Common myeloid progenitor, CD34-positive (primary cell): ENCODE data around the gene EPHB3.

Experiments
- CTCF ChIA-PET: fragments of 350-600 bp; sonication (Branson Sonifier 250); formaldehyde crosslinking; loops from one replicate; lab custom pipeline; 2021; ENCODE audit warnings: antibody characterized with exemption; lab: Charles Lee
- POLR2A ChIA-PET: fragments of 350-600 bp; sonication (Branson Sonifier 250); formaldehyde crosslinking; loops from one replicate; lab custom pipeline; 2021; ENCODE audit warnings: antibody characterized with exemption; lab: Charles Lee
- DNase-seq, 3 donors: peaks; one replicate each; pipeline versions ENCODE4 v3.0.0 to v3.0.0-alpha.2; 2013
- H3K27ac ChIP-seq, 2 experiments: 1 replicate in 1 of 2; 2 replicates in 1 of 2; pipeline ENCODE4 v1.7.0; 2013; ENCODE audit warnings: inconsistent platforms in 2 of 2, low read length in 2 of 2, mild to moderate bottlenecking in 2 of 2, low read depth in 1 of 2, moderate library complexity in 1 of 2; ENCODE audit not compliant: severe bottlenecking in 2 of 2, insufficient read depth in 1 of 2, poor library complexity in 1 of 2
- H3K27me3 ChIP-seq, 5 experiments: replicated peaks in 2 of 5; 1 replicate in 3 of 5; 2 replicates in 2 of 5; pipeline versions ENCODE4 v1.6.1 to v1.7.0; 2013; ENCODE audit warnings: low read length in 4 of 5, mild to moderate bottlenecking in 2 of 5, moderate library complexity in 2 of 5, inconsistent platforms in 1 of 5; ENCODE audit not compliant: insufficient read depth in 5 of 5, control insufficient read depth in 4 of 5
- H3K36me3 ChIP-seq, 4 experiments: 1 replicate in 2 of 4; 2 replicates in 2 of 4; pipeline versions ENCODE4 v1.6.1 to v1.7.0; 2013; ENCODE audit warnings: low read length in 3 of 4, control low read depth in 1 of 4, mild to moderate bottlenecking in 1 of 4; ENCODE audit not compliant: control insufficient read depth in 4 of 4, insufficient read depth in 4 of 4
- H3K4me1 ChIP-seq, 4 experiments: 1 replicate in 3 of 4; 2 replicates in 1 of 4; pipeline versions ENCODE4 v1.6.1 to v1.7.1; 2013; ENCODE audit warnings: low read length in 3 of 4, mild to moderate bottlenecking in 3 of 4, control low read depth in 1 of 4, inconsistent platforms in 1 of 4, moderate library complexity in 1 of 4; ENCODE audit not compliant: control insufficient read depth in 4 of 4, insufficient read depth in 4 of 4; ENCODE audit errors: control extremely low read depth in 1 of 4
- H3K4me3 ChIP-seq, 7 experiments: 1 replicate in 4 of 7; 2 replicates in 3 of 7; pipeline versions ENCODE4 v1.5.1 to v1.7.0; 2013; ENCODE audit warnings: mild to moderate bottlenecking in 7 of 7, low read length in 6 of 7, moderate library complexity in 6 of 7, inconsistent platforms in 2 of 7, low read depth in 2 of 7, control low read depth in 1 of 7; ENCODE audit not compliant: insufficient read depth in 4 of 7, control insufficient read depth in 1 of 7; ENCODE audit errors: extremely low read depth in 1 of 7
- H3K9me3 ChIP-seq, 5 experiments: 1 replicate in 4 of 5; 2 replicates in 1 of 5; pipeline versions ENCODE4 v1.6.1 to v1.7.1; 2013; ENCODE audit warnings: low read length in 4 of 5, mild to moderate bottlenecking in 2 of 5, inconsistent platforms in 1 of 5, low read depth in 1 of 5, moderate library complexity in 1 of 5; ENCODE audit not compliant: control insufficient read depth in 4 of 5, insufficient read depth in 2 of 5; ENCODE audit errors: control extremely low read depth in 1 of 5
- WGBS: methylation state at CpG from one replicate; pipeline ENCODE4 v1.1.5; 2013; ENCODE audit not compliant: insufficient coverage; 5-methylcytosine and 5-hydroxymethylcytosine counted together

EPHB3 gene

DNA sequence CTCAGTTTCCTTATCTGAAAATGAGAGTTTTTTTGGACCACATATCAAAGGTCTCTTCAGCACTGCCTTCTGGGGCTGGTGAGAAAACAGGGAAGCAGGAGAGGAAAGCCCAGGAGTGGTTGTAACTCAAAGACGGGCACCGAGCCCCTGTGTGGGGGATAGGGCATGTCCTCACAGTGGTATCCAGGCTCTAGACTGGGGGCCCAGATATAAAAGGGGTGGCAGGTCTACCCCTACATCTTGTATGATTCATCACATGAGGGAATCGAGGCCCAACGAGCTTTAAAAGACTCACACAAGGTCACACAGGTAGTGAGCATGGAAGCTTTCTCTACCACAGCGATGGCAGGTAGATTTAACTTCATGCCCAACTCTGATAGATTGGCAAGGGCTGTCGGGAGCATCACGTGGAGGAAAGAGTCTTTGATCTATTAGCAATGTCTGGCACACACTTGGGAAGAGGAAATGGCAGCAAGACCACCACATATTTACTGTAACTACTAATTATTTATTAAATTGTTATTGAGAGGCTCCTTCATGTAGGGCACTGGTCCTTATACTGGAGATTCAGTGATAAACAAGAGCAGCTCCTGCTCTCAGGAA is 4.1 kb upstream of the EPHB3 start:
- no peaks in the 10 kb centered on the region for H3K9me3 ChIP-seq
- ChIA-PET POLR2A (no interaction called here), CTCF (interaction anchor here (0.6 to 2.2 kb wide), 7 partner anchors 184 to 247 kb away, joined by 3 to 10 read pairs (median 3); no protein-coding TSS in a partner anchor)
- no peaks in the 10 kb centered on the region for H3K36me3 ChIP-seq
- DNase-seq, result no peak
- H3K4me3 ChIP-seq, result no peak overlapping the region
- H3K27ac ChIP-seq, result no peak overlapping the region
- H3K4me1 ChIP-seq, result peaks cover 0 to 17% (median 14%) of the 10 kb centered on the region in 4 experiments
- WGBS, result 97% methylated on average over 3 of the region's 7 CpGs
- H3K27me3 ChIP-seq, result peaks cover 0 to 47% (median 10%) of the 10 kb centered on the region in 5 experiments

DNA sequence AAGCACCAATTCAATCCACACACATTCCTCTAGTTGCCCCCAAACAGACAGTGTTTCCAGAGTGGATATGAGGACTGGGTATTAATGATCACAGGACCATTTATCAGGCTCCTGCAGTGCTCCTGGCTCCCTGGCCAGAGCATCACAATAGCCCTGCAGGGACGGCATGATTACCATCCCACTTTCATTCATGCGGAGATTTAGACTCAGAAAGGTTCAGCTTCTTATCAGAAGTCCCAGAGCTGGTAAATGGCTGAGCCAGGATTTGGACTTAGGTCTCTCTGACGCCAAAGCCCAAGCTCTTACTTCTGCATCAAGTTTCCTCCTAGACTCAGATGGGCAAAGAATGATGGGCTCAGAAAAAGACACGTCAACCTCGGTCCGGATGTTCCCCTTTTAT is 2.9 kb upstream of the EPHB3 start:
- DNase-seq, result no peak
- peaks cover 0 to 17% (median 14%) of the 10 kb centered on the region in 4 experiments for H3K4me1 ChIP-seq
- ChIA-PET POLR2A (no interaction called here), CTCF (interaction anchor here (0.8 to 1.1 kb wide), 3 partner anchors 114 to 233 kb away, joined by 3 read pairs; no protein-coding TSS in a partner anchor)
- no peak overlapping the region for H3K4me3 ChIP-seq
- peaks cover 0 to 59% (median 14%) of the 10 kb centered on the region in 5 experiments for H3K27me3 ChIP-seq
- no peaks in the 10 kb centered on the region for H3K9me3 ChIP-seq
- H3K27ac ChIP-seq, result no peak overlapping the region
- no peaks in the 10 kb centered on the region for H3K36me3 ChIP-seq
- 91% methylated on average over 6 of the region's 6 CpGs for WGBS

DNA sequence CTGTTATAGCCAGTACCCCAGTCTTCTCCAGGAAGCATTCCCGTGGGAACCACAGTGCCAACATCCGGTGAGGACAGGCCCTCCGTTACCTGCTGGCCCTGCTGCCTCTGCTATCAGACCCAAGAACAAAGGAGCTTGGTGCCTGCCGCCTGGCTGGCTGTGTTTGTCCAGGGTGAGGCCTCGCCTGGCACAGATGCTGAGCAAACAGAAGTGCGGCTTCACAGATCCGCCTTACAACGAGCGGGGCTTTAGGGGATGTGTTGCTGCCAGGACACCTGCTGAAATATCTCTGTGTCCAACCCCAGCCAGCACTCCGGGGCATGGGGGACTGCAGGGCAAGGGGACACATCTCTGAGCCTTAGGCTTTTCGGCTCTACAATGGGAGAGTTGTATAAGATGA is 2.2 kb upstream of the EPHB3 start:
- WGBS, result 96% methylated on average over 10 of the region's 11 CpGs
- CTCF ChIA-PET, result interaction anchor here (0.8 to 1.1 kb wide), 2 partner anchors 113 to 188 kb away, joined by 3 read pairs; no protein-coding TSS in a partner anchor
- DNase-seq, result no peak
- Histone ChIP-seq H3K4me3 (no peak overlapping the region), H3K9me3 (no peaks in the 10 kb centered on the region), H3K4me1 (peaks cover 0 to 17% (median 14%) of the 10 kb centered on the region in 4 experiments), H3K27me3 (peaks cover 0 to 65% (median 15%) of the 10 kb centered on the region in 5 experiments), H3K27ac (no peak overlapping the region), H3K36me3 (no peaks in the 10 kb centered on the region)
- POLR2A ChIA-PET, result no interaction called here

DNA sequence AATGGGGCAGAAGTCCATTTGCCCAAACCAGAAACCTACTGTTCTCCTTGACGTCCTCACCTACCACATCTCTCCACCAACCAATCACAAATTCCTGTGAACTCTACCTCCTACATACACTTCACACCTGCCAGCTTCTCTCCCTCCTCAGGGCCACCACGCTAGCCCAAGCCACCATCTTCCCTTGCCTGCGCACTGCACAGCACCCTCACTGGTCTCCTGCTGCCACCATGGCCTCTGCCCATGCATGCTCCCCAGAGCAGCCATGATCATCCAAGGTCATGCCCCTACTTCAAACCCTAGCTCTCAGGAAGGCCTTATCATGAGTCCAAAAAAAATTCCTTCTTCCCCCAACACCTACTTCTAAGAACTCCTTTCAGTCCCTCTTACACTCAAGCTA is 1.1 kb upstream of the EPHB3 start:
- peaks cover 0 to 17% (median 14%) of the 10 kb centered on the region in 4 experiments for H3K4me1 ChIP-seq
- H3K4me3 ChIP-seq, result peak overlapping the region in 4 of 7 experiments; percentile 47 to 63 (median 50)
- CTCF ChIA-PET, result interaction anchor here (0.7 to 2.9 kb wide), 25 partner anchors 10 to 285 kb away, joined by 3 to 11 read pairs (median 4); no protein-coding TSS in a partner anchor
- H3K9me3 ChIP-seq, result no peaks in the 10 kb centered on the region
- POLR2A ChIA-PET, result interaction anchor here (1.5 kb wide), 1 partner anchor 218 kb away, joined by 12 read pairs; no protein-coding TSS in a partner anchor
- no peak for DNase-seq
- no peak overlapping the region for H3K27ac ChIP-seq
- H3K27me3 ChIP-seq, result peaks cover 0 to 65% (median 15%) of the 10 kb centered on the region in 5 experiments
- 83% methylated on average over 3 of the region's 3 CpGs for WGBS
- H3K36me3 ChIP-seq, result no peaks in the 10 kb centered on the region

DNA sequence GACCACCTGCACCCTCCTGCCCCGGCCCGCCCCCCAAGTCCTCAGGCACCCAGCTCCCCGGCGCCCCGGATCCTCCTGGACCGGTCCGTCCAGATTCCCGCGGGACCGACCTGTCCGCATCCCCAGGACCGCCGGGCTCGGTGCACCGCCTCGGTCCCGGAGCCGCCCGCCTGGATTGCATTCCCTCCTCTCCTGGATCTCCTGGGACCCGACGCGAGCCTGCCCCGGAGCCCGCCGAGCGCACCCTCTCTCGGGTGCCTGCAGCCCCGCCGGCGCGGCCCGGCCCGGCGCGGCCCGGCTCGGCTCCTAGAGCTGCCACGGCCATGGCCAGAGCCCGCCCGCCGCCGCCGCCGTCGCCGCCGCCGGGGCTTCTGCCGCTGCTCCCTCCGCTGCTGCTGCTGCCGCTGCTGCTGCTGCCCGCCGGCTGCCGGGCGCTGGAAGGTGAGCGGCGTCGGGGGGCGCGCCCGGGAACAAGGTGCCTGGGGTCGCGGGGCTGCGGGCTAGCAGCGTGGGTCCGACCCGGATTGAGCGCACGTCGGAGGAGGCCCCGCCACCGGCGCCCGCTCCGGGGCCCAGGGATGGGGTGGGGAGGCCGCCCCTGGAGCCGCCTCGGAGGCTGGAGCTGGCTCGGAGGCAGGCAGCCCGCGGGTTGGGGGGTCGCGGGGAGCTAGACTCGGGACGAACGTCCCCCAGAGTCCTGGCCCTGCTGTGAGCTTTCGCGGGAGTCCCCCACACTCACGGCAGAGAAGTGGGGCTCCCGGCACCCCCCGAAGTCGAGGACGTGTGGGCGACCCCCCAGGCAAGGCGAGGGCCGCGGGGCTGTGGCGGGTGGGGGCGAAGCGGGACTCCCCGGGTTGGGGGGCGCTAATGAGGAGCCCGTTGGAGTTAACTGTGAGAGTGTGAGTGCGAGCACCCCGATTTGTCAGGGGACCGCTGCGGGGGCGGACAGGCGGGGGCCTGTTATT is 610 bp downstream of the EPHB3 start:
- CTCF ChIA-PET, result interaction anchor here (0.7 to 2.9 kb wide), 26 partner anchors 8 to 246 kb away, joined by 3 to 11 read pairs (median 4); no protein-coding TSS in a partner anchor
- Histone ChIP-seq H3K9me3 (no peaks in the 10 kb centered on the region), H3K27me3 (peaks cover 0 to 63% (median 15%) of the 10 kb centered on the region in 5 experiments), H3K4me1 (peaks cover 0 to 17% (median 15%) of the 10 kb centered on the region in 4 experiments), H3K36me3 (no peaks in the 10 kb centered on the region), H3K27ac (no peak overlapping the region), H3K4me3 (peak overlapping the region in 6 of 7 experiments; percentile 13 to 70 (median 50))
- WGBS, result 12% methylated on average over 78 of the region's 109 CpGs
- POLR2A ChIA-PET, result interaction anchor here (0.7 to 0.8 kb wide), 2 partner anchors 40 to 182 kb away, joined by 3 read pairs; no protein-coding TSS in a partner anchor
- peak in 1 of 3 donors; percentile 45 for DNase-seq

DNA sequence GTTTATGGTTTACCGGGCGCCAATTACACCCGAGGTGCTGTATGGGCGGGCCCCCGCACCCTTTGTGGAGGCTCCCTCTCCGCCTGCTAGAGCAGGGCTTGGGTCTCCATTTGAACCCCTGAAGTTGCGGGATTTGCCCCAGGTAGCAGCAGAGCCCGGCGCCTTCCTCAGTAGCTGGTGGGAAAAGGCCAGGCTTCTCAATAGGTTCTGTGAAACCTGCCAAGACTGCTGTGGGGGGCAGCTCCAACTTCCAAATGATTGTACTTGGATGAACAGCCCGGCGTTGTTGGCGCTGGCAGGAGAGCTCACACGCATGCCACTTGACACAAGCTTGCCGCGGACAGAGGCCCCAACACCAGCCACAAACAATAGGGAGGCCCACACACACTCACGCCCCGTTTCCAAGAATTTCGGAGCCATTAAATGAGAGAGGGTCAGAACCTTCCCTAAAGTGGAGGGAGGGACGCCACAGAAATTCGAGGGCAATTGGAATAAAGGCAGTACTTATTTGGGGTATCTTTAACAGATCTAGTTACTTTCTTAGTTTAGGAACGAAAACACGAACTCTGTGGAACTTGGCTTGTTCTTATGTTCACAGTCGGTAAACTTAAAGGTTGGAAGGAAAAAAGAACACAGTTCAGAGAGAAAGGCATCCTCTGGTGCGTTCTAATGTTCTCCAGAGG is 1.4 kb downstream of the EPHB3 start:
- Histone ChIP-seq H3K4me3 (no peak overlapping the region), H3K27ac (no peak overlapping the region)
- CTCF ChIA-PET, result interaction anchor here (1.1 to 2.9 kb wide), 3 partner anchors 102 to 178 kb away, joined by 3 to 11 read pairs (median 3); no protein-coding TSS in a partner anchor

More for the DNA sequence above, 1.4 kb downstream of the EPHB3 start:
- H3K9me3 ChIP-seq, result no peaks in the 10 kb centered on the region
- no peak for DNase-seq
- H3K36me3 ChIP-seq, result no peaks in the 10 kb centered on the region
- peaks cover 0 to 17% (median 16%) of the 10 kb centered on the region in 4 experiments for H3K4me1 ChIP-seq
- peaks cover 0 to 69% (median 14%) of the 10 kb centered on the region in 5 experiments for H3K27me3 ChIP-seq
- POLR2A ChIA-PET, result no interaction called here
- 91% methylated on average over 21 of the region's 24 CpGs for WGBS
